CD4-positive, alpha-beta memory T cell (primary cell): Measurements from ENCODE around the gene ABHD17A. TPM values are rescaled to one million over a fixed set of nuclear protein-coding genes. Genes with fewer than 3 reads are reported as not detected.
A peak's percentile ranks its signal among the peaks of the same experiment; 100 is the strongest.
"Not testable (repeated sequence)": the region's sequence is repeated elsewhere in the genome, so short reads cannot be mapped to it uniquely, and the experiment has no call there.

Source experiments
- CTCF ChIA-PET: fragments of 350-600 bp; sonication (Branson Sonifier 250); formaldehyde crosslinking; loops from one replicate; lab custom pipeline; 2021; ENCODE audit warnings: inconsistent platforms; ENCODE audit not compliant: partially characterized antibody; lab: Charles Lee
- POLR2A ChIA-PET: fragments of 350-600 bp; sonication (Branson Sonifier 250); formaldehyde crosslinking; loops from one replicate; lab custom pipeline; 2021; ENCODE audit not compliant: partially characterized antibody; lab: Charles Lee
- DNase-seq, 5 donors: peaks; one replicate each; pipeline versions ENCODE4 v3.0.0 to v3.0.0-alpha.2; 2020 to 2022; ENCODE audit warnings: mixed read lengths in 1 of 5
- H3K27ac ChIP-seq: one replicate; pipeline ENCODE4 v1.7.0; 2013; ENCODE audit warnings: low read depth, low read length
- H3K27me3 ChIP-seq: 2 replicates; pipeline ENCODE4 v1.7.0; 2013; ENCODE audit warnings: mild to moderate bottlenecking, low read length, moderate library complexity; ENCODE audit not compliant: insufficient read depth
- H3K36me3 ChIP-seq: 2 replicates; pipeline ENCODE4 v1.7.0; 2013; ENCODE audit warnings: mild to moderate bottlenecking, low read length, moderate library complexity; ENCODE audit not compliant: insufficient read depth
- H3K4me1 ChIP-seq: 2 replicates; pipeline ENCODE4 v1.7.0; 2013; ENCODE audit warnings: mild to moderate bottlenecking, low read length, moderate library complexity; ENCODE audit not compliant: insufficient read depth
- H3K4me3 ChIP-seq, 2 donors: one replicate each; pipeline ENCODE4 v1.7.0; 2013; ENCODE audit warnings: low read length in 2 of 2, mild to moderate bottlenecking in 1 of 2
- H3K9me3 ChIP-seq, 2 donors: one replicate each; pipeline ENCODE4 v1.7.0; 2013; ENCODE audit warnings: low read length in 2 of 2, control low read depth in 1 of 2; ENCODE audit not compliant: control insufficient read depth in 1 of 2
- H3K27ac Mint-ChIP-seq, 7 donors: one replicate each; pipeline ENCODE4 v1.8.0; 2020 to 2021; ENCODE audit warnings: mixed read lengths in 7 of 7, mild to moderate bottlenecking in 6 of 7, inconsistent platforms in 3 of 7, moderate library complexity in 3 of 7
- H3K27me3 Mint-ChIP-seq, 2 donors: one replicate each; pipeline ENCODE4 v1.8.0; 2020 to 2021; ENCODE audit warnings: mixed read lengths in 2 of 2
- H3K36me3 Mint-ChIP-seq, 2 donors: one replicate each; pipeline ENCODE4 v1.8.0; 2020 to 2021; ENCODE audit warnings: mixed read lengths in 2 of 2, inconsistent platforms in 1 of 2, mild to moderate bottlenecking in 1 of 2
- H3K4me1 Mint-ChIP-seq, 4 donors: one replicate each; pipeline ENCODE4 v1.8.0; 2020 to 2021; ENCODE audit warnings: mixed read lengths in 4 of 4, mild to moderate bottlenecking in 1 of 4
- H3K4me3 Mint-ChIP-seq, 8 donors: one replicate each; pipeline ENCODE4 v1.8.0; 2020 to 2021; ENCODE audit warnings: mixed read lengths in 8 of 8, mild to moderate bottlenecking in 7 of 8, moderate library complexity in 6 of 8, inconsistent platforms in 3 of 8
- H3K9me3 Mint-ChIP-seq, 8 donors: one replicate each; pipeline ENCODE4 v1.8.0; 2020 to 2021; ENCODE audit warnings: mixed read lengths in 8 of 8, mild to moderate bottlenecking in 5 of 8, inconsistent platforms in 3 of 8, moderate library complexity in 1 of 8
- intact Hi-C: fragments of 100-400 bp; cut with micrococcal nuclease; formaldehyde crosslinking; loops from one replicate; pipeline ENCODE4 v1.15.1; 2023
- polyA plus RNA-seq, 2 donors: library from polyadenylated mRNA; unstranded; fragments of 300-500 nt; fragmentation: Illumina TruSeq; gene quantifications; one replicate each; pipeline ENCODE4 v1.2.3, GENCODE V29; 2021
- total RNA-seq, 2 experiments: library from RNA; stranded (reverse); gene quantifications; one replicate each; pipeline ENCODE4 v1.2.3, GENCODE V29; 2021

Gene ABHD17A
- total and polyA plus RNA-seq, 4 experiments from 2014 or later: 106 to 204 (median 123) TPM

- intact Hi-C loops: loop anchor here (2.0 kb wide), 1 partner anchor 35 kb away; the partner anchor contains the start of gene REXO1
- peaks cover 0 to 3% of the 10 kb centered on the region in 2 donors for H3K27me3 Mint-ChIP-seq
- H3K4me1 Mint-ChIP-seq: peaks cover 13 to 43% (median 28%) of the 10 kb centered on the region in 4 donors
- peak overlapping the region; percentile 69 to 93 for H3K4me3 ChIP-seq
- peaks cover 42% of the 10 kb centered on the region for H3K4me1 ChIP-seq
- H3K4me3 Mint-ChIP-seq: peak overlapping the region; percentile 98 to 100 (median 100)
- peak overlapping the region; percentile 98 to 100 (median 99) for H3K27ac Mint-ChIP-seq
- peak in 3 of 5 donors; percentile 35 to 66 (median 36) for DNase-seq
- peak overlapping the region; percentile 95 for H3K27ac ChIP-seq
- peaks cover 7% of the 10 kb centered on the region for H3K36me3 ChIP-seq
- no peaks in the 10 kb centered on the region for H3K27me3 ChIP-seq
- peaks cover 3 to 23% of the 10 kb centered on the region in 2 donors for H3K36me3 Mint-ChIP-seq
- no peaks in the 10 kb centered on the region for H3K9me3 Mint-ChIP-seq
- ChIA-PET CTCF (interaction anchor here (2.0 kb wide), 1 partner anchor 14 kb away, joined by 9 read pairs; no protein-coding TSS in a partner anchor), POLR2A (interaction anchor here (0.6 to 7.8 kb wide), 12 partner anchors 8 to 200 kb away, joined by 3 to 81 read pairs (median 6); partner anchors contain the start of genes ADAT3, CSNK1G2 and SCAMP4)
- H3K9me3 ChIP-seq: no peaks in the 10 kb centered on the region
These were observed 1.5 kb downstream of the ABHD17A start for GRCh38 chr19:1883784-1884183.

GRCh38 chr19:1882786-1883692 lies 2.3 kb downstream of the ABHD17A start:
- H3K4me1 Mint-ChIP-seq: peaks cover 13 to 43% (median 28%) of the 10 kb centered on the region in 4 donors
- peaks cover 3 to 23% of the 10 kb centered on the region in 2 donors for H3K36me3 Mint-ChIP-seq
- Histone ChIP-seq H3K27me3 (no peaks in the 10 kb centered on the region), H3K9me3 (no peaks in the 10 kb centered on the region), H3K4me3 (peak overlapping the region; percentile 69 to 93), H3K36me3 (peaks cover 7% of the 10 kb centered on the region), H3K27ac (peak overlapping the region; percentile 95), H3K4me1 (peaks cover 42% of the 10 kb centered on the region)
- H3K27ac Mint-ChIP-seq: peak overlapping the region; percentile 98 to 100 (median 99)
- no peak for DNase-seq
- ChIA-PET CTCF (interaction anchor here (1.0 to 2.0 kb wide), 5 partner anchors 14 to 30 kb away, joined by 3 to 9 read pairs (median 4); no protein-coding TSS in a partner anchor), POLR2A (interaction anchor here (0.7 to 7.8 kb wide), 12 partner anchors 7 to 200 kb away, joined by 3 to 81 read pairs (median 6); partner anchors contain the start of genes ADAT3, CSNK1G2 and SCAMP4)
- no peaks in the 10 kb centered on the region for H3K9me3 Mint-ChIP-seq
- peak overlapping the region; percentile 98 to 100 (median 100) for H3K4me3 Mint-ChIP-seq
- H3K27me3 Mint-ChIP-seq: peaks cover 0 to 3% of the 10 kb centered on the region in 2 donors
- intact Hi-C loops: loop anchor here (2.0 kb wide), 1 partner anchor 34 kb away; the partner anchor contains the start of gene REXO1

- ChIA-PET CTCF (interaction anchor here (0.6 to 1.7 kb wide), 5 partner anchors 10 to 29 kb away, joined by 3 to 6 read pairs (median 3); no protein-coding TSS in a partner anchor), POLR2A (interaction anchor here (0.7 to 7.8 kb wide), 9 partner anchors 11 to 201 kb away, joined by 3 to 81 read pairs (median 7); partner anchors contain the start of genes ADAT3, CSNK1G2 and SCAMP4)
- H3K36me3 Mint-ChIP-seq: peaks cover 3 to 23% of the 10 kb centered on the region in 2 donors
- peaks cover 7% of the 10 kb centered on the region for H3K36me3 ChIP-seq
- intact Hi-C loops: loop anchor here (2.0 kb wide), 1 partner anchor 33 kb away; the partner anchor contains the start of gene REXO1
- peak overlapping the region; percentile 69 to 93 for H3K4me3 ChIP-seq
- H3K9me3 ChIP-seq: no peaks in the 10 kb centered on the region
- no peaks in the 10 kb centered on the region for H3K9me3 Mint-ChIP-seq
- H3K27me3 Mint-ChIP-seq: peaks cover 0 to 3% of the 10 kb centered on the region in 2 donors
- peaks cover 42% of the 10 kb centered on the region for H3K4me1 ChIP-seq
- H3K27ac Mint-ChIP-seq: peak overlapping the region; percentile 98 to 100 (median 99)
- peak overlapping the region; percentile 95 for H3K27ac ChIP-seq
- H3K4me3 Mint-ChIP-seq: peak overlapping the region; percentile 98 to 100 (median 100)
- DNase-seq: peak; percentile 82 to 95 (median 85)
- H3K27me3 ChIP-seq: no peaks in the 10 kb centered on the region
- peaks cover 13 to 40% (median 28%) of the 10 kb centered on the region in 4 donors for H3K4me1 Mint-ChIP-seq
These were observed 3.1 kb downstream of the ABHD17A start for GRCh38 chr19:1882089-1882785.

GRCh38 chr19:1881393-1882088 lies 3.8 kb downstream of the ABHD17A start:
- not testable (repeated sequence) for H3K36me3 ChIP-seq, H3K27me3 Mint-ChIP-seq, DNase-seq, H3K9me3 Mint-ChIP-seq, H3K27me3 ChIP-seq, H3K9me3 ChIP-seq
- ChIA-PET CTCF (interaction anchor here (0.6 to 1.7 kb wide), 5 partner anchors 11 to 49 kb away, joined by 3 to 6 read pairs (median 3); no protein-coding TSS in a partner anchor), POLR2A (interaction anchor here (1.4 to 7.8 kb wide), 4 partner anchors 15 to 25 kb away, joined by 3 to 81 read pairs (median 34); no protein-coding TSS in a partner anchor)
- Mint-ChIP-seq H3K4me1 (peaks cover 13 to 38% (median 28%) of the 10 kb centered on the region in 4 donors), H3K4me3 (peak overlapping the region; percentile 98 to 100 (median 100)), H3K27ac (peak overlapping the region; percentile 98 to 100 (median 99)), H3K36me3 (peaks cover 3 to 25% of the 10 kb centered on the region in 2 donors)
- H3K4me1 ChIP-seq: peaks cover 44% of the 10 kb centered on the region
- H3K27ac ChIP-seq: peak overlapping the region; percentile 95
- intact Hi-C loops: loop anchor here (2.0 kb wide), 1 partner anchor 33 kb away; the partner anchor contains the start of gene REXO1
- peak overlapping the region in 1 of 2 donors; percentile 69 for H3K4me3 ChIP-seq

- intact Hi-C loops: no loop called here
These were observed 4.5 kb downstream of the ABHD17A start for GRCh38 chr19:1880611-1881392.

More at GRCh38 chr19:1880611-1881392, 4.5 kb downstream of the ABHD17A start:
- CTCF ChIA-PET: interaction anchor here (0.6 kb wide), 1 partner anchor 50 kb away, joined by 3 read pairs; no protein-coding TSS in a partner anchor
- H3K27ac Mint-ChIP-seq: peak overlapping the region; percentile 32 to 70 (median 53)
- no peaks in the 10 kb centered on the region for H3K27me3 ChIP-seq
- H3K4me3 Mint-ChIP-seq: peak overlapping the region in 5 of 8 donors; percentile 16 to 54 (median 21)
- peak overlapping the region; percentile 43 for H3K27ac ChIP-seq
- POLR2A ChIA-PET: interaction anchor here (5.3 to 7.8 kb wide), 2 partner anchors 17 to 24 kb away, joined by 41 to 81 read pairs; no protein-coding TSS in a partner anchor
- peaks cover 0 to 3% of the 10 kb centered on the region in 2 donors for H3K27me3 Mint-ChIP-seq
- peaks cover 14 to 43% (median 31%) of the 10 kb centered on the region in 4 donors for H3K4me1 Mint-ChIP-seq
- no peak for DNase-seq
- peaks cover 48% of the 10 kb centered on the region for H3K4me1 ChIP-seq
- H3K9me3 ChIP-seq: no peaks in the 10 kb centered on the region
- H3K4me3 ChIP-seq: no peak overlapping the region
- H3K36me3 ChIP-seq: peaks cover 7% of the 10 kb centered on the region
- H3K9me3 Mint-ChIP-seq: no peaks in the 10 kb centered on the region
- peaks cover 3 to 30% of the 10 kb centered on the region in 2 donors for H3K36me3 Mint-ChIP-seq
